Thyroid gland (tissue), 4 donors: ENCODE measurements around the gene CTRL. TPM values are rescaled to one million over a fixed set of nuclear protein-coding genes. Genes with fewer than 3 reads are reported as not detected.

Source experiments
- DNase-seq, 2 donors: peaks; one replicate each; pipeline ENCODE4 v3.0.0-alpha.2; 2019
- H3K27ac ChIP-seq, 3 donors: fragments of 200-600 bp; sonication (generic); 1 replicate in 2 of 3; 2 replicates in 1 of 3; pipeline ENCODE4 v1.5.1; 2016 to 2019; ENCODE audit warnings: mild to moderate bottlenecking in 1 of 3, moderate library complexity in 1 of 3
- H3K27me3 ChIP-seq: fragments of 200-600 bp; sonication (generic); one replicate; pipeline ENCODE4 v1.5.1; 2019
- H3K36me3 ChIP-seq, 2 donors: fragments of 200-600 bp; sonication (generic); one replicate each; pipeline ENCODE4 v1.5.1; 2016 to 2019
- H3K4me1 ChIP-seq, 2 donors: fragments of 200-600 bp; sonication (generic); one replicate each; pipeline ENCODE4 v1.5.1; 2017 to 2019
- H3K4me3 ChIP-seq, 3 donors: fragments of 200-600 bp; sonication (generic); replicated peaks in 1 of 3; 1 replicate in 2 of 3; 2 replicates in 1 of 3; pipeline ENCODE4 v1.5.1; 2016; ENCODE audit warnings: mild to moderate bottlenecking in 1 of 3
- H3K9me3 ChIP-seq: fragments of 200-600 bp; sonication (generic); one replicate; pipeline ENCODE4 v1.5.1; 2017
- CTCF ChIP-seq, 6 experiments: fragments of 200-600 bp in 3 of 6; fragments of 450-650 bp in 3 of 6; sonication (generic) in 3 of 6; IDR thresholded peaks; one replicate each; pipeline ENCODE4 v1.5.1; 2016 to 2019; ENCODE audit warnings: antibody characterized with exemption in 6 of 6, mild to moderate bottlenecking in 2 of 6, inconsistent platforms in 1 of 6, moderate library complexity in 1 of 6
- POLR2A ChIP-seq, 2 donors: fragments of 450-650 bp; IDR thresholded peaks; one replicate each; pipeline ENCODE4 v1.6.1; 2017; ENCODE audit warnings: antibody characterized with exemption in 2 of 2, mild to moderate bottlenecking in 2 of 2, moderate library complexity in 1 of 2
- WGBS, 2 donors: methylation state at CpG; one replicate each; pipeline ENCODE4 v1.1.5; 2017; 5-methylcytosine and 5-hydroxymethylcytosine counted together
- intact Hi-C: fragments of 100-400 bp; cut with DNase I; formaldehyde crosslinking; loops from one replicate; pipeline ENCODE4 v1.15.1; 2023
- total RNA-seq, 4 donors: library from RNA; depleted of rRNA; stranded (reverse); fragments of >200 nt; gene quantifications; one replicate each; pipeline ENCODE4 v1.2.3, GENCODE V29; 2016

CTRL gene
- total RNA-seq: under 1 TPM in 2 of 4 donors, not detected in 2; 0.34 to 0.94 TPM

GRCh38 chr16:67931712-67932461, at the start of gene CTRL:
TSS of gene CTRL (minus strand) at chr16:67931862. CDS start at chr16:67931852, 10 bp downstream.
- peaks cover 6 to 13% of the 10 kb centered on the region in 2 donors for H3K36me3 ChIP-seq
- H3K4me3 ChIP-seq: no peak within 1 kb of the TSS
- intact Hi-C loops: loop anchor here (10.0 kb wide), 1 partner anchor 267 kb away; the partner anchor contains the start of genes ACD, C16orf86, ENKD1 and PARD6A
- no peaks in the 10 kb centered on the region for H3K9me3 ChIP-seq
- TF ChIP-seq CTCF (IDR thresholded peaks at IDR 0.05) (no peak), POLR2A (IDR thresholded peaks at IDR 0.05) (no peak)
- H3K27me3 ChIP-seq: no peaks in the 10 kb centered on the region
- DNase-seq: no peak
- 89% methylated on average over 5 to 15 of the region's 15 CpGs for WGBS, 2 donors
- H3K27ac ChIP-seq: no peak within 1 kb of the TSS
- peaks cover 7 to 8% of the 10 kb centered on the region in 2 donors for H3K4me1 ChIP-seq

- Histone ChIP-seq H3K4me1 (peaks cover 0 to 6% of the 10 kb centered on the region in 2 donors), H3K27me3 (no peaks in the 10 kb centered on the region), H3K9me3 (no peaks in the 10 kb centered on the region), H3K36me3 (no peaks in the 10 kb centered on the region), H3K4me3 (no peak within 1 kb of the TSS), H3K27ac (no peak within 1 kb of the TSS)
- intact Hi-C loops: no loop called here
- WGBS, 2 donors: 54 to 62% methylated on average over 41 to 57 of the region's 62 CpGs
- DNase-seq: no peak
- no peak for TF ChIP-seq POLR2A (IDR thresholded peaks at IDR 0.05)
- TF ChIP-seq CTCF (IDR thresholded peaks at IDR 0.05): peak in 1 of 6 experiments; percentile 17
Measured at GRCh38 chr16:67979955-67980678, 48.5 kb upstream of the CTRL start, which contains the start of gene DPEP3. TSS of gene DPEP3 (minus strand) at chr16:67980499. CDS start at chr16:67980380, 119 bp downstream.

GRCh38 chr16:67977469-67978227, 46.0 kb upstream of the CTRL start:
- intact Hi-C loops: no loop called here
- TF ChIP-seq CTCF (IDR thresholded peaks at IDR 0.05) (no peak), POLR2A (IDR thresholded peaks at IDR 0.05) (no peak)
- Histone ChIP-seq H3K4me3 (no peak overlapping the region), H3K4me1 (no peaks in the 10 kb centered on the region), H3K36me3 (no peaks in the 10 kb centered on the region), H3K9me3 (no peaks in the 10 kb centered on the region), H3K27ac (no peak overlapping the region), H3K27me3 (no peaks in the 10 kb centered on the region)
- 88 to 92% methylated on average over 9 of the region's 9 CpGs for WGBS, 2 donors
- no peak for DNase-seq

GRCh38 chr16:67977005-67977404, 45.3 kb upstream of the CTRL start:
- no peak for DNase-seq
- intact Hi-C loops: no loop called here
- no peak overlapping the region for H3K27ac ChIP-seq
- H3K4me1 ChIP-seq: no peaks in the 10 kb centered on the region
- no peaks in the 10 kb centered on the region for H3K36me3 ChIP-seq
- H3K9me3 ChIP-seq: no peaks in the 10 kb centered on the region
- no peaks in the 10 kb centered on the region for H3K27me3 ChIP-seq
- no peak overlapping the region for H3K4me3 ChIP-seq
- 63% methylated on average over 5 of the region's 5 CpGs; no CpG with 5 or more reads in 1 of the 2 donors for WGBS, 2 donors
- TF ChIP-seq CTCF (IDR thresholded peaks at IDR 0.05): no peak
- no peak for TF ChIP-seq POLR2A (IDR thresholded peaks at IDR 0.05)
